HG03442 (cell line): ENCODE measurements around the gene CAMTA1.

Experiments
- ATAC-seq: cut with Tn5 transposase; IDR thresholded peaks from one replicate; pipeline ENCODE4 v1.9.1; 2021; ENCODE audit warnings: mild to moderate bottlenecking, moderate library complexity; ENCODE audit not compliant: unreplicated experiment

Gene CAMTA1

DNA sequence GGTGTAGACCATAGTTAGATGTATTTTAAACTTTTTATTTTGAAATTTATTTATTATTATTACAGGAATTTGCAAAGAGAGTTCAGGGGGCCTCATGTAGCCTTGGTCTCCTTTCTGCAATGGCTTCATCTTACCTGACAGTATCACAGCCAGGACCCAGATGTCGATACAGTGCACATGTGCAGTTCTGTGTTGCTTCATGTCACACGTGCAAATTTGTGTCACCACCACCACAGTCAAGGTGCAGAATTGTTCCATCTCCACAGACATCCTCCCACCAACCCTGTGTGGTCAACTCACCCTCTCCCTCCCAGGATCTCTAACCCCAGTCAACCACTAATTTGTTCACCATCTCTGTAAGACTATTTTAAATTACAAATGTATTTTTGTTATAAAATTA is 184.5 kb downstream of the CAMTA1 start:
- no peak for ATAC-seq

DNA sequence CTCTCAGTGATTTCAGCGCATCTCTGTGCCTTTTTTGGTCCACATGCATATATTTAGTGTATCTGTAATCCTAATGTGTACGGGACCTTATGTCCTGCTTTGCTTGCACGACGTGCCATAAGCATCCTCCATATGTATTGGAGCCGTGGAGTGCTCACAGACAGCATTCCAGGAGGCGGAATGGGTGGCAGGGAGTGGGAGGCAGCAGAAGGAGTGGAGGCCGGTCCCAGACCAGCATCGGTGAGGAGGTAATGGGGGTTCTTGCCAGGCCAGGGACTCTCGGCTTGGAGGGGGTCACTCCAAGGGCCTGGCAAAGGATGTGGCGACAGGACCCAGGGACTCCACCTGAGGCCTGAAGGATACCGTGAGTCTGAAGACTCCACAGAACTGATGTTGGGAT is 185.0 kb downstream of the CAMTA1 start:
- no peak for ATAC-seq

DNA sequence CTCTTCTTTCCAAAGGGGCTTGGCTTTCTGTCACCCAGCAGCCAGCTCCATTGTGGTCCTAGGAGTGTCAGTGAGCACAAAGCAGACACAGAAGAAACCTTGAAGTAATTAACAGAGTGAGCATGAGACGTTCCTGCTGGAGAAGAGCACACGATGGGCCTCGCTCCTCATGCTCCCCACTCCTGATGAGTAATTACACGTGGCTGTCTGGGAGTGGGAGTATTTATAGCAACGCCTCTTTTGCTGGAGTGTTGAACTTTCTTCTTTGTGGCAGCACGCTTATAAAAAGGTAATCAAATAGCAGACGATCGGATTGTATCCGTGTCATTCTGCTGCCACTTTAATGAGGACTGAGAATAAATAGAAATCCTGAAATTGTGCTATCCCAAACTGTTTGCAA is 185.8 kb downstream of the CAMTA1 start:
- ATAC-seq = no peak

DNA sequence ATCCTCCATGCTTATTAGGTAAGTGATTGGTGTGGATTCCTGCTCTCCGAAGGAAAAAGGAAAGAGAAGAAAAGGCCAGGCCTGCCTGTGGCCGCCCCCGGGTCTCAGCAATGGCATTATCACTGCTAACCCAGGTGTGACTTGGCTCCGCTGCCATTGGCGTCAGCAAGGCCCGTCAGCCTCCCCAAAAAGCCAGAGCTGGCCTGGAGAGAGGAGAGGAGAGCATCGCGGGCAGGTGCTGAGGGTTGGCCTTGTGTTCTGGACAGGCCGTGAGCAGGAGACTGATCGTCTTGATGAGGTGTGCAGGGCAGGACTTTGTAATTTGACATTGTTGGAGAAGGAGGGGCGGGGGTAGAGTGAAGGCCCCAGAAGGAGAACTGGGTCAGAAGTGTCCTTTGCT is 186.4 kb downstream of the CAMTA1 start:
- ATAC-seq = no peak

DNA sequence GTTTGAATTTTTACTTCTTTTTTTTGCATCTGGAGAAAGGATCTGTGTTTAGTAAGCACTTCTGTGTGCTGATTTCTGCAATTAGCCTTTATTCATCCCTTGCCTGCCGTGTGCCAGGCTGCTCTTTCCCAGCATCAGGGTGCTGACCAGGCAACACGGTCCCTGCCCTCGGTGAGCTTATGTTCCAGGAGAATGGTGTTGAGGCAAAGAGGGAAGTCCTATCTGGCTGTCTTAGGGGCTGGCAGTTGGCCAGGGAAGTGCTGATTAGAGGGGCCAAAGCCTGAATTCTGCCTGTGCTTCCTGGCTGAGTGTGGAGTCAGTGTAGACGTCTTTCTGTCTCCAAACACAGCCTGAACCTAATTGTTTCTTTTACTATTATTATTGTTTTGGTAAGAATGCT is 187.1 kb downstream of the CAMTA1 start:
- no peak for ATAC-seq

DNA sequence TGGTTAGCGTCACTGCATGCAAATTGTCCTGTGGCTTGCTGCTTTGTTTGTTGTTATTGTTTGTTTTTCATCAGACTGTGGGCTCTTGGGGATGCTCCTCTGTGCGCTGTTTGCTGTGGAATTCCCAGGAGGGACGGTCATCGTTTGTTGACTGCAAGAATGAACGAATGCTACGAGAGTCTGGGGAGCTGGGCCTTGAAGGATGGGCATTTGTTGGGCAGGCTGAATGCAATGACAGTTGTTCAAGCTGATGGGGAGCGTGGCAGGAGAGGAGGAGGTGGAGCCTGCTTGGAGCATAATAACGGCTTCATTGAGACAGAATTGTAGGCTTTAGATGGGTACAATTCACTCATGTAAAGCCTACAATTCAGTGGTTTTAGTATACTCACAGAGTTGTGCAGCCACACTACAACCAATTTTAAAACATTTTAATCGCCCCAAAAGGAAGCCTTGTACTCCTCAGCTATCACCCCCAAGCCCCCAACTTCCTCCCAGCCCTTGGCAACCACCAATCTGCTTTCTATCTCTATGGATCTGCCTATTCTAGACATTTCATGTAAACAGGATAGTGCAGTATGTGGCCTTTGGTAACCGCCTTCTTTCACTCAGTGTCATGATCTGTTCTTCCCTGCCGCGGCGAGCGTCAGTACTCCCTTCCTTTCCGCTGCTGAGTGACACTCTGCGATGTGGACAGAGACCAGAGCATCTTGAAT is 190.2 kb downstream of the CAMTA1 start:
- ATAC-seq = no peak

DNA sequence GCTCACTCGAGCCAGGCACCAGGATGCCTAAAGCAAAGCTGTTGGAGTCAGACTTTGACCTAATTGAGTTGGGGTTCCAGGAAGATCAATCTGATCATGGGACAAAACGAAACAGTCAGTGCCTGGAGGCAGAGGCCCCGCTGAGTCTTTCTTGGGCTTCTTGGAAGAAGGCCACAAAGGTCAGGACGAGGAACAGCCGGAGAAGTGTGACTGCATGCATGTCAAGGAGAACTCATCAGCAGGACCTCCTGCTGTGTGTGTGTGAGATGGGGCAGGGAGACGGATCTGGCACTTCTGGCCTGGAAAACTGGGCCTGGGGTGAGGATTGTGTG is 190.8 kb downstream of the CAMTA1 start:
- ATAC-seq = no peak

DNA sequence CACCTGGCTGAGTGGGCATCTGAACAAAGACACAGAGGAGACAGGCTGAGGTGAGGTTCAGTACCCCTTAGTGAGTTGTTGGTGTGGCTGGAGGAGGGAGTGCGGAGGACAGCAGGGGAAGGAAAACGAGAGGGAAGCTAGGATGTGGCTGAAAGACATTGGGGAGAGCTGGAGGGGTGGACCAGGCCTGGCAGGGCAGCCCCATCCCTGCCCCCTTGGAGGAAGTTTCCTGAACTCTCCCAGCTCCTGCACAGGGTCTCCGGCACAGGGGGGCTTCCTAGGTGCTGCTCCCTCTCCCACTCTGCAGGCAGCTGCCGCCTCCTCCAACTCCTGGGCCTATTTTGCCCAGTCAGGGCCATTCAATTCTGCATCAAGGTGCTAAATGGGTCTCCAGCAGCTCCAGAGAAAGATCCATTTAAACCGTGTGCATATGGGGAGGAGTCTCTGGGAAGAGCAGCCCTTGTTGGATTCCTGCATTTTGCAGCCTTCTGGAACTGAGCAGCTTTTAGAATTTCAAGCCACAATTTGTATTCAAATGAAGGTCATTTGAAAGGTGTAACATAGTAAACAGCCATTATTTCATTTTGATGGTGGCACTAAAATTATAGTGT is 193.9 kb downstream of the CAMTA1 start:
- no peak for ATAC-seq

DNA sequence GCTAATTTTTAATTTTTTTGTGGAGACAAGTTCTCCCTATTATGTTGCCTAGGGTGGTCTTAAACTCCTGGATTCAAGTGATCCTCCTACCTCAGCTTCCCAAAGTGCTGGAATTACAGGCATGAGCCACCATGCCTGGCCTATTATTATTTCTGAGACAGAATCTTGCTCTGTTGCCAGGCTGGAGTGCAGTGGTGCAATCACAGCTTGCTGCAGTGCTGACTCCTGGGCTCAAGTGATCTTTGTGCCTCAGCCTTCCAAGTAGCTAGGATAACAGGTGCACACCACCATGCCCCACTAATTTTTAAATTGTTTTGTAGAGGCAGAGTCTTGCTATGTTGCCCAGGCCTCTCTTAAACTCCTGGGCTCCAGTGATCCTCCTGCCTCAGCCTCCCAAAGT is 196.3 kb downstream of the CAMTA1 start:
- ATAC-seq = no peak

DNA sequence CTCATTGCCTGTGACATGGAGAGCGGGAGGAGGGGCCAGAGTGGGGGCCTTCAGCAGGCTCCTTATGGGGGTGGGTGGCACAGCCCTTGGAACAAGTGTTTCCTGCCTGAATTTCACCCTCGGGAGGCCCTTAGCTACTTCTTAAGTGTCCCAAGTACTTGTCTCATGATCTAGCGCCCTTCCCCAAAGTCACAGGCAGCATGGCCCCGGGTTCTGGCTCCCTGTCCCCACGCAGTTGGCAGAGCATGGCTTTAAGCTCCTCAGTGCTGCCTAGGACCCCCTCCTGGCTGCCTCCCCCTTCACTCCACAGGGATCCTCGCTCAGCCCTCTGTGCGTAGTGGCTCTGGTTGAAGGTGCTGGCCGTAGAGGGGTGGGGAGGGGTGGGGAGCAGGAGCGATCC is 197.2 kb downstream of the CAMTA1 start:
- ATAC-seq = no peak

DNA sequence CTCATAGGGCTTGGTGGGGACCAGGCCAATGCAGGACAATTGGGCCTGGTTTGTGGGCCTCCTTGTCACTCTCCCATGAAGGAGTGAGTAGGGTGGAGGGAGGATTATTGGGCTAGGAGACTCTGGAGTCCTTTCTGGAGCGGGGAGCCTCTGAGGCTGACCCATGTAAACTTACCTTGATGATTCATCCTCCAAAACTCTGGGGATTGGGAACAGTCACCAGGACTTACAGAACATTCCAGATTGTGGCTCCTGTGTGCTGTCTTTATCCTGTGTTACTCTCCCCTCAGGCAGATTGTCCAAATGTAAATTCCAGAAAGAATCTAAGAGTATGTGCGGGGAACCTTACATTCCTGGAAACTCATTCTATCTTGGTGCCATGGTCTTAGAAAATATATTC is 197.6 kb downstream of the CAMTA1 start:
- no peak for ATAC-seq

DNA sequence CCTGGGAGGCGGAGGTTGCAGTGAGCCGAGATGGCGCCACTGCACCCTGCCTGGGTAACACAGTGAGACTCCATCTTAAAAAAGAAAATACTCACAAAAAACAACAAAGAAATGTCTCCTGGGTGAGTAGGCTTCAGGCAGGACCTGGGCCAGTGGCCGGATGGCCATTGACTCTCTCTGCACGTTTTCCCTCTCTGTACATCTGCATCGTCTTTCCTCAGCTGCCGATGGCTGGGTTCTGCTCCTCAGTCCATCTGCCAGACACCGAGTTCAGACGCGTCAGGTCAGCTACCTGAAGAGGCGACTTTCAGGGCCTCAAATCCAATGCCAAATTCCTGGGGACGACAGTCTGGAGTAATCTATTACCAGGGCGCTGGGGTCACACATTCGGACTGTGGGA is 199.3 kb downstream of the CAMTA1 start:
- ATAC-seq = no peak

DNA sequence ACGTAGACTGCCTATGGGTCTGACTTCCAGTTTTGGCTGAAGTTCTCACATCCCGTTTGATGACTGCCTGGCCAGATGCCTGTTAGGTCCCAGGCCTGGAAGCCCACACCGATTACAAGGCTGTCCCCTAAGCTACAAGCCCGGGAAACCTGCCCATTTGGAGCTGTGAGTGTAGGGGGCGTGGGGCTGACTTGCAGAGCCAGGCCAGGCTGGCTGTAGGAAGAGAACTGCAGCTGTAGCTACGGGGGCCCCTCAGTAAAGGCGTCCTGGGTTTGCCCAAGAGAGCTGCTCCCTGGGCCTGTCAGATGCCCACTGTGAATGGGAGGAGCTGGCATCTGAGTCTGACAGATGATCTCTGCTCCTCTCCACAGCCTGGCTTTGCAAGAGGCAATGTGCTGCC is 199.7 kb downstream of the CAMTA1 start:
- ATAC-seq = no peak

DNA sequence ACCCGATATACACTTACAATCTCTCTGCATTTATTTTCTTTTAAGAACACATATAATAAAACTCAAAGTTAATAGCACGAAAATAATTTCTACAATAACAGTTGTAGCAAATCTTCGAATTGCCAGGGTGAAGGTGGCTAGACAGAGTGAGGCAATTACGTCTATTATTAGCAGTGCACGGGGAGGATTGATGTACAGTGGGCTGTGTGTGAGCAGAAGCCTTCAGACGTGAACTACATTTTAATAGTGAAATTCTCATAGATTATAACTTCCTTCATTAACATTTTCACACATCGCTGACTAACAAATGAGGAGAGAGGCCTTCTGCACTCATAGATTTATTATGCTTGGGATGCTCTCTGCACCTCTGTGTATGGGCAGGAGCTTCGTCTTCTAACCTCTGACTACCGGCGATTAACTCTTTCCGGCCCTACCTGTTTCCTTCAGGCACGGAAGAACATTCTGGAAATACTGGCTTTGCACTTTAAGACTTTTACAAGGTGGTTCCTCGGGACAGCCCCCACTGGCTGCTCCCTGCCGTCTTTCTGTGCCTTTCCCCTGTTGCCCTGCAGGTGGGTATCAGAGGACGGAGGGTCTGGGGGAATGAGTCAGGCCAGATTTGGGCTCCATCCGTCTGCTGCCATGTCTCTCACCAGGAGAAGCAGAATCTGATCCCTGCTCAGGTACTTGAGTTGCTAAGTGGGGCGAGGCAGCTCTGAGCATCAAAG is 200.5 kb downstream of the CAMTA1 start:
- ATAC-seq = no peak

DNA sequence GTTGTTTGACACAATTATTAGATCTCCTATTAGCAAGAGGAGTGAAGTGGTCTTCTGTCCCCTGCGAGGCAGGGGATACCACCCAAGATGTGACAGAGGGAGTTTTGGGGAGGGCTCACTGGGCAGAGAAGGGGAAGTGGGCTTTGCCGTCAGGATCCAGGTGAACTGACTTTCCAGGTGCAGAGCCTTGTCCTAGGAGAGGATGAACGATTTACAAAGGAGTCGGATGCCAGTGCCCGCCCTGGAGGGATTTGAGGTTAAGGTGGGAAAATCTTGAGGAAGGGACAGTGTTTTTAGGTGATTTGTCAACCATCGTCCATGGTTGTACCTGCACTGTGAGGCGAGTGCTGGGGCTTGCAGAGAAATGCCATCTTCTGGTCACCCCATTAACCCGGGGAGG is 201.0 kb downstream of the CAMTA1 start:
- no peak for ATAC-seq

DNA sequence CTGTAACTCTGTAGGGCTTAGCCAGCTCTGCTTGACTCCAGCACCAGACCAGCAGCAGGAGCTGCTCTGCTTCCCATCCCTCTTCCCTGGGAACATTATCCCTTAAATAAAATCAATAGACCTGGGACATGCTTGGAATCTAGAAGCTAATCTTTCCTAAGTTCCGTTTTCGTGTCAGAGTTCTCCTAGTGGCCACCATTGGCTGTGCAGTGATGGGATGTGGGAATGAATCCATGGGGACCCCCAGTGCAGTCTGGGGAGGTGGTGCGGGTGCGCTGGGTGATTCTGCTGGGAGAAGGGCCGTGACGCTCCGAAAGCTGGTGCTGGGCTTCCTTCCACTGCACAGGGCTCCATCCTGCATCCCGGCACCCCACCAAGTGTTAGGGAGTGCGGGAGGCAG is 202.7 kb downstream of the CAMTA1 start:
- no peak for ATAC-seq

DNA sequence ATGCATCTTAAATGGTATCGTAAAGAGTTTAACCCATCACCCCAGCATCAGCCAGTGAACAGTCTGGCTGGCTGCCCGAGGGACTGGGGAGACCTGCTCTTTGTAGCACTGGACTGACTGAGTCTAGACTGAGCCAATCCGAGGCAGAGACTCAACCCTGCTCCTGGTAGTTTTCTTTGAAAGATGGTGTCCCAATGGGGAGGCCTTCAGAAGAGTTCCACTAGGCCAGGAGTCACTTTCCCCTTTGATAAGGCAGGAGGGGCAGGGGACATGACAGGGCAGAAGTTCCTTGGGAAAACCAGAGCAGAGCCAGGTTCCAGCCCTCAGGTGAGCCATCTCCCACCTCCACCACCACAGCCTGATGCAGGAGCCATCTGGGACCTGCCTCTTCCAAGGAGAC is 203.5 kb downstream of the CAMTA1 start:
- ATAC-seq = no peak

DNA sequence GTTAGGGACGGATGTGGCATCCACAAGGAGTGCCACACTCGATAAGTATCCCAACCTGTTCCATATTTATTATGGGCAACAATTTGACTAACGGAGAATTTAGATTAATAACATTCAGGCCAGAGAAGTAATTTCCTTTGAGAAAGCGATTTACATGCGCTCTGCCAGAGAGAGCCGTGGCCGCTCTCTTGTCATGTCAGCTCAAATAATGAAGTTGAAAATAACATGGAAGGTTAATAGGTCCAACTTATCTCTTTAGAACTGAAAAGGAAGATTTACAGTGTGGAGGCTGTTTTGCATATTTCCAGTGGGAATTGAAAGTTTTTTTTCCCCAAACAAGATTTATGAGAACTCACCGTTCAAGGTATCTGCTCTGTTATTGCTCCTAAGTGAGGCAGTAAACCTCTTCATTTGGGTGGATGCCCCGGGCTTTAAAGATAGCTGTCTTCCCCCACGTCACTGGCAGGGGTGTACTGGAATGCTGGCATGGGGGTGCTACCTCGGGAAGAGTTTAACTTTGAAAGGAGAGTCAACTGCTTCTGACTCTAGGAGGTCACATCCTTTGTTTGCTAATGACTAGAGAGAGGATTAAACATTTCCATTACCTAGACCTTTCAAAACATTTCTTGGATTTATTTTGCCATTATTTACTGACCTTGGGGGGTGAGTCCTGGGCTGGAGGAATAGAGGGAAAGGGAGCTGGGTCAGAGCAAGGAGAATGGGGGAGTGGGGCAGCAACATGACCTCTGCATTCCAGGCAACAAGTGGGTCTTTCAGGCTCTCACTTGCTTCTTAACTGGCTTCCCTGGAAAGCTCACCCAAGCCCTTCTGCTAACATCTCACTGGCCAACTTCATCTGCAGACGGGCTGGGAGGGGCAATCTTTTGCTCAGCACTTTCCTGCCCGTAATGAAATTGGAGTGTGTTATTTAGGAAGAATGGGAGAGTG is 204.2 kb downstream of the CAMTA1 start:
- no peak for ATAC-seq

DNA sequence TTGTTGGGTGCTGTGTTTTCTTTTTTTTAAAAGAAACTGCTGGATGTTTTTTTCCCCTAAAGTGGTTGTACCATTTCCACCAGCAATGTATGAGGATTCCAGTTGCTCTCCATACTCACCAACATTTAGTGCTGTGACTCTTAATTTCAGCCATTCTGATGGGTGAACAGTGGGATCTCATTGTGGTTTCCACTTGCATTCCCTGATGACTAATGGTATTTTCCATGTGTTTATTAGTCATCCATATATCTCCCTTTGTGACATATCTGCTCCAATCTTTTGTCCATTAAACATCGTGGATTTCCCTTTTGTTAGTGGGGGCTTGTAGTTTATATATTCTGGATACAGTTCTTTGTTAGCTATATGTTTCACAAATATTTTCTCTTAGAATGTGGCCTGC is 206.0 kb downstream of the CAMTA1 start:
- ATAC-seq = no peak

DNA sequence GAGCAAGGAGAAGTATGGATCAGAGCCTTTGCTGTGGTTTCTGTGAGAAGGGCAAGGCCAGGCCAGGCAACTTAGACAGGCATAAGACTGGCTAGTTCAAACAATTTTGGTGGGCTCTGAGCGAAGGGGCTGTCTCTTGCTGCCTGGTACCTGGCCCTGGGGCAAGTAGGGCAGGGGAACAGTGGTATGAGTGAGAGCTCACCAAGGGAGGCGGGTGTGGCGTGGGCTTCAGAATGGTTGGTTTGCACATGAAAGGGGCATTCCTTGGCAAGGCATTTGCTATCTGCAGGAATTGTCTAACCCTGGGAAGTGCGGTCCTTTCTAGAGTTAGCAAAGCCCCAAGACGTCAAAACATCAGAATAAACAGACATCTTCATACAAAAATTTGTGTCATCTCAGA is 210.5 kb downstream of the CAMTA1 start:
- ATAC-seq = no peak

DNA sequence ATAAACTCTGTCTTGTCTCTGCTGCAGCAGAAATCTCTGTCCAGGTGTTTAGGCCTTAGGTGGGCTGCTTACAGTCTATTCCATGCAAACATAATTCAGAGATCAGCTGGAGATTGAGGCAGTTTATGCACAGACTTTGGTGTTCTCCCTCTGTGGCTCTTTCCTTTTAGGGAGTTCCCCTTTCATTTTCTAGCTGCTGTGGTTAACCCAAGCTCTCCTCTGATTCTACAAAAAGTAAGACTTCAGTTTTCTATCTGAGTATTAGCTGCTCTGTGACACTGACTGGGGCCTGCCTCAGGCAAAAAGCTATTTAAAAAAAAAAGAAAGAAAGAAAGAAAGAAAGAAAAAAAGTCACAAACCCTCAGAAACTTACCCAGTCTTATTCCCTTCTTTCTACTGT is 211.1 kb downstream of the CAMTA1 start:
- ATAC-seq = no peak
